KG1 (cell line): ENCODE measurements around the gene RAB1B.
A peak's percentile ranks its signal among the peaks of the same experiment; 100 is the strongest.

Experiments used
- DNase-seq: peaks from one replicate; lab custom pipeline; 2025; lab: John Stamatoyannopoulos, UW

Gene RAB1B

GRCh38 chr11:66268244-66268951 lies at the start of gene RAB1B:
Gene RAB1B, plus strand, starts transcription at chr11:66268639. Its CDS starts 41 bp downstream, at chr11:66268680.
- peak; percentile 100 for DNase-seq

GRCh38 chr11:66218846-66219620 lies 49.4 kb upstream of the RAB1B start:
- no peak for DNase-seq

GRCh38 chr11:66219846-66220565 lies 48.4 kb upstream of the RAB1B start:
- no peak for DNase-seq

GRCh38 chr11:66220566-66220935 lies 47.9 kb upstream of the RAB1B start:
- DNase-seq = no peak

GRCh38 chr11:66221012-66221411 lies 47.4 kb upstream of the RAB1B start:
- DNase-seq = no peak

- DNase-seq = no peak
Observed at GRCh38 chr11:66221726-66222236, 46.7 kb upstream of the RAB1B start.

- peak; percentile 96 for DNase-seq
Observed at GRCh38 chr11:66222358-66223149, 45.9 kb upstream of the RAB1B start.

GRCh38 chr11:66224226-66224855 lies 44.1 kb upstream of the RAB1B start:
- DNase-seq = no peak

GRCh38 chr11:66225066-66225465 lies 43.4 kb upstream of the RAB1B start:
- no peak for DNase-seq

- DNase-seq = no peak
Observed at GRCh38 chr11:66226101-66226500, 42.3 kb upstream of the RAB1B start.

- no peak for DNase-seq
Observed at GRCh38 chr11:66227700-66228099, 40.7 kb upstream of the RAB1B start.

GRCh38 chr11:66228521-66228920 lies 39.9 kb upstream of the RAB1B start:
- no peak for DNase-seq

GRCh38 chr11:66230156-66230555 lies 38.3 kb upstream of the RAB1B start:
- DNase-seq = no peak

- DNase-seq = no peak
Observed at GRCh38 chr11:66230978-66231377, 37.5 kb upstream of the RAB1B start.

- no peak for DNase-seq
Observed at GRCh38 chr11:66231561-66231960, 36.9 kb upstream of the RAB1B start.

- DNase-seq = no peak
Observed at GRCh38 chr11:66232769-66233168, 35.7 kb upstream of the RAB1B start.

GRCh38 chr11:66233301-66233700 lies 35.1 kb upstream of the RAB1B start:
- no peak for DNase-seq

GRCh38 chr11:66235141-66235540 lies 33.3 kb upstream of the RAB1B start:
- DNase-seq = no peak

GRCh38 chr11:66237867-66238266 lies 30.6 kb upstream of the RAB1B start:
- no peak for DNase-seq

GRCh38 chr11:66238786-66239413 lies 29.5 kb upstream of the RAB1B start:
- DNase-seq = no peak

GRCh38 chr11:66239511-66239910 lies 28.9 kb upstream of the RAB1B start:
- no peak for DNase-seq
